Measurements from ENCODE around the gene ZNF692. TPM values are rescaled to one million over a fixed set of nuclear protein-coding genes. Genes with fewer than 3 reads are reported as not detected.
A peak's percentile ranks its signal among the peaks of the same experiment; 100 is the strongest.

The ZNF692 gene
- total and polyA plus RNA-seq, 2 of the 13 experiments (the other 11 are each of a cell fraction or from before 2014, with no cell fraction given) = 27.3 to 45.8 TPM

- TF ChIP-seq NR2F1 (CRISPR knock-in tag; IDR thresholded peaks at IDR 0.05) (no peak), ZNF24 (IDR thresholded peaks at IDR 0.05) (peak; percentile 97), HMGXB4 (CRISPR knock-in tag; IDR thresholded peaks at IDR 0.05; ENCODE audit: borderline replicate concordance in 1 of 2, low read depth in 1 of 2) (peak; percentile 37 to 70; a peak in 3 of 4 replicates), ZBTB43 (CRISPR knock-in tag; conservative IDR thresholded peaks at IDR 0.05) (0 out of 2 replicates have a peak, but pooled peaks have one; percentile 20), PHB2 (IDR thresholded peaks at IDR 0.05; ENCODE audit: partially characterized antibody) (no peak), ATF2 (CRISPR knock-in tag; IDR thresholded peaks at IDR 0.05) (peak; percentile 78; the same call in 1 of the 2 replicates), ARID5B (CRISPR knock-in tag; IDR thresholded peaks at IDR 0.05) (peak; percentile 39; the same call in 1 of the 2 replicates), E2F1 (CRISPR knock-in tag; IDR thresholded peaks at IDR 0.05) (peak; percentile 62; the same call in 1 of the 2 replicates), ZNF343 (CRISPR knock-in tag; IDR thresholded peaks at IDR 0.05) (peak; percentile 8; the same call in 1 of the 2 replicates), ZNF766 (CRISPR knock-in tag; IDR thresholded peaks at IDR 0.05; ENCODE audit: borderline replicate concordance) (peak; percentile 12), ZNF800 (CRISPR knock-in tag; IDR thresholded peaks at IDR 0.05) (peak; percentile 56; the same call in 1 of the 2 replicates), NFYC (CRISPR knock-in tag; IDR thresholded peaks at IDR 0.05) (peak; percentile 21; the same call in 1 of the 2 replicates), REXO4 (CRISPR knock-in tag; IDR thresholded peaks at IDR 0.05; ENCODE audit: borderline replicate concordance) (no peak), SNAI1 (CRISPR knock-in tag; IDR thresholded peaks at IDR 0.05; ENCODE audit: borderline replicate concordance) (0 out of 2 replicates have a peak, but pooled peaks have one; percentile 63), HOXA7 (CRISPR knock-in tag; IDR thresholded peaks at IDR 0.05) (0 out of 2 replicates have a peak, but pooled peaks have one; percentile 25), ZNF331 (CRISPR knock-in tag; IDR thresholded peaks at IDR 0.05) (peak; percentile 44; the same call in 1 of the 2 replicates)
These were observed 15.2 kb upstream of the ZNF692 start (continued) for GRCh38 chr1:248873993-248874533.

Measured in HepG2 (cell line).